Measurements from ENCODE around the gene FCRLB.
A peak's percentile ranks its signal among the peaks of the same experiment; 100 is the strongest.
"Not testable (repeated sequence)": the region's sequence is repeated elsewhere in the genome, so short reads cannot be mapped to it uniquely, and the experiment has no call there.

The FCRLB gene

GRCh38 chr1:161740921-161741320 lies 19.6 kb downstream of the FCRLB start:
- no peak for DNase-seq (ENCODE audit: low spot score)

DNA sequence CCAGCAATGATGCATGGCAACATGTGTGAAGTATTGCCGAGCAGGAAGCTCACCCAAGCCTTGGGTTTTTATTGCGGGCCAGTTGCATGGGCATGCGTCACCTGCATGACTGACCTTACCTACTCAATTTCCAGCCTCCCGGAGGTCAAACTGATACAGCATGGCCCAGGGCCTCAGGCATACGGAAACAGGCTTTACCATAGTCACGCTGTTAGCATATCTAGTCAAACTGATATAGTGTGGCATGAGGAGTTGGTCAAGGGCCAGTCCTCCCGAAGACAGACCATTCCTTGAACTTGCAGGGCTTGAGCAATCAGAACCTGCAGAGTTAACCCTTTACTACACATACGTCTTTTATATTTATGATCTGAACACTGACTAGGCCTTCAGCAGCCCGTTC lies 21.9 kb downstream of the FCRLB start:
- no peak for DNase-seq (ENCODE audit: low spot score)

DNA sequence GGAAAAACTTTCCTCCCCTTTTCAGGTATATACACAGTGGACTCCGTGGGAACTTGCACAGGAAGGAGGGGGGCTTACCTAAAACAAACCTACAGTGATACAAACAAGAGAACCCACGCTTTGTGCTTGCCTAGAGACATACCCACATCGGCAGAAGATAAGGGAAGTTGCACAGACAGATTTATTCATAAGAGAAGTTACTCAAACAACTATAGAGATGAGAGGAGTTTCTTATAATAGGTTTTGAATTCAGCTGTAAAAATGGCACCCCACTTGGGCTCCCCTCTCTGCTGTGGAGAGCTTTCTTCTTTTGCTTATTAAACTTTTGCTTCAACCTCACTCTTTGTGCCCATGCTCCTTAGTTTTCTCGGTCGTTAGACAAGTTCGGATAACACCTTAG lies 26.5 kb downstream of the FCRLB start:
- DNase-seq (ENCODE audit: low spot score) = no peak

DNA sequence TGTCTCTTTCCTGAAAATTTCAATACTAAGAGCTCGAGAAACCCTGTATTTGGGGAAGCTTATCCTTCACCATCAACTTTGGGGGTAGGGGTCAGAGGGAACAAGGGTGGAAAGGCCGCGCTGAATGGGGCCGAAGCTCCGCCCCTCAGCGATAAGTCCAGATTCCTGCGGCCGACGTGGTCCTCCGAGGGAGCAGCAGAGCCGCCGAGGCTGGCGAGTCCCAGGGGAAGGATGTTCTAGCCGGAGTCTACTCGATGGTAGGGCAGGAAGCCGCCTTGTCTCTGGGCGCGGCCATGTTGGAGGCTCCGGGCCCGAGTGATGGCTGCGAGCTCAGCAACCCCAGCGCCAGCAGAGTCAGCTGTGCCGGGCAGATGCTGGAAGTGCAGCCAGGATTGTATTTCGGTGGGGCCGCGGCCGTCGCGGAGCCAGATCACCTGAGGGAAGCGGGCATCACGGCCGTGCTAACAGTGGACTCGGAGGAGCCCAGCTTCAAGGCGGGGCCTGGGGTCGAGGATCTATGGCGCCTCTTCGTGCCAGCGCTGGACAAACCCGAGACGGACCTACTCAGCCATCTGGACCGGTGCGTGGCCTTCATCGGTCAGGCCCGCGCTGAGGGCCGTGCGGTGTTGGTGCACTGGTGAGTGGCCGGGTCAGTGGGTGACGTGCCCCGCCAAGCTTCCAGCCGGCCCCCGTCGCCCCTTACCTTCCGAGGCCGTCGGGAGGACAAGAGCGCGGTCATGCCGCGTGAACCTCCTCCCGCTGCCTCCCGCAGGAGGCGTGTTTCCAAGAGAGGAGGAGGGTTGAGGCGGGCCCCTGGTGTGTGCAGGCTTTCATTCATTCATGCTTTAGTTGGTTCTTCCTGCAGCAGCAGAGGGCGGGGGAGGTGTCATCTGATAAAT lies 28.4 kb downstream of the FCRLB start, which contains the start of gene DUSP12:
TSS of gene DUSP12 (plus strand) at position 278 of the 899 bp plus-strand sequence. CDS start at position 294, 16 bp downstream.
- DNase-seq (ENCODE audit: low spot score) = peak; percentile 90

DNA sequence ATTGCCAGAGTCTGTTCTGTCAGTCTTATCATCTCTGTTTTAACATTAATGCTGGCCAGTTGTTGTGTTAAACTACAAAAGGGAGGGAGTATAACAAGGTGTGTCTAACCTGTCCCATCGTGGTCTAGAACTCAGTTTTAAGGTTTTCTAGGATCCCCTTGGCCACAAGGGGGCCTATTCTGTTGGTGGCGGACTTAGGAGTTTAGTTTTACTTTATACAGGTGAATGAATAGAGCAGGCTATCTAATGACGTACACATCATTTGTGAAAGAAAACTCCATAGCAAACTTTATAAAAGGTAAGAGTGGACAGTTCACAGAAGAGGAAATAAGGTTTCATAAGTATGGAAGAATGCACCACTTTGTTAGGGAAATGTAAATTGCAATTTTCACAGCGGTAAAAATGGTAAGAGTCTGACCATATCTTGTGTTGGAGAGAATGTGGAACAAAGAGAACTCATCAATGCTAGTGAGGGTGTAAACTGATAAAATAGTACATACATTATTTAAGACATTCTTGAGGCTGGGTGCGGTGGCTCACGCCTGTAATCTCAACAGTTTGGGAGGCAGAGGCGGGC lies 42.3 kb downstream of the FCRLB start:
- DNase-seq (ENCODE audit: low spot score) = peak; percentile 52

GRCh38 chr1:161766102-161766981 lies 45.0 kb downstream of the FCRLB start, which contains the start of gene ATF6:
TSS of gene ATF6 (plus strand) at chr1:161766320. CDS start at chr1:161766361, 41 bp downstream.
- DNase-seq (ENCODE audit: low spot score) = peak; percentile 72

DNA sequence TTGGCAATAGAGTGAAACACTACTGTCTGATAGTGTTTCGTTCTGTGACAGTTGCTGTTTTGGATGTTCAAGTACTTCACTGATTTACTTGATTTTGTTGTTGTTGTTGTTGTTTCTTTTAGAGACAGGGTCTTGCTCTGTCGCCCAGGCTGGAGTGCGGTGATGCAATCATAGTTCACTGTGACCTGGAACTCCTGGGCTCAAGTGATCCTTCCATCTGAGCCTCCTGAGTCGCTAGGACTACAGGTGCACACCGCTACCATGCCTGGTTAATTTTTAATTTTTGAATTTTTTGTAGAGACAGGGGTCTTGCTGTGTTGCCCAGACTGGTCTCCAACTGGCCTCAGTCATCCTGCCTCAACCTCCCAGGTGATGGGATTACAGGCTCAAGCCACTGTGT lies 47.1 kb downstream of the FCRLB start:
- no peak for DNase-seq (ENCODE audit: low spot score)

- no peak for DNase-seq (ENCODE audit: low spot score)
Observed at GRCh38 chr1:161768986-161769672, 47.8 kb downstream of the FCRLB start.

- DNase-seq (ENCODE audit: low spot score) = not testable (repeated sequence)
Observed at GRCh38 chr1:161769673-161770045, 48.3 kb downstream of the FCRLB start.

GRCh38 chr1:161770250-161770649 lies 48.9 kb downstream of the FCRLB start:
- no peak for DNase-seq (ENCODE audit: low spot score)

- DNase-seq (ENCODE audit: low spot score) = peak; percentile 13
Observed at GRCh38 chr1:161771161-161771560, 49.8 kb downstream of the FCRLB start.

GRCh38 chr1:161771973-161772372 lies 50.6 kb downstream of the FCRLB start:
- DNase-seq (ENCODE audit: low spot score) = no peak

DNA sequence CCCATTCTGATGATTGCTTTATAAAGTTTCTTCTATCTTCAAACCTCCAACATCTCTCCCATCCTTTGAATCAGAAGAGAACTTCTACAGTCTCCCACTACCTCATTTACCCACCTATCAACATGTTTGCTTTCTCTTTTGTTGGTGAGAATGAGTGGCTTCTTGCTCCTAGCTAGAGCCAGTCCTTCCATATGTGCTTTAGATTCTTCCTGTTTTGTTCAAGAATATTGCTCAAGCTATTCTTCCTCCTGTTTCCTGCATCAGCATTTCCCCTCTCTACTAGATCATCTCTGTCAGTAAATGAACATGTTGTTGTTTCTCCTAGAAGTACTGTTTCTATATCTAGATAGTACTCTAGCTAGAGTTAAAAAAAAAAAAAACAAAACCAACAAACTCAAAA lies 51.1 kb downstream of the FCRLB start:
- DNase-seq (ENCODE audit: low spot score) = peak; percentile 3

DNA sequence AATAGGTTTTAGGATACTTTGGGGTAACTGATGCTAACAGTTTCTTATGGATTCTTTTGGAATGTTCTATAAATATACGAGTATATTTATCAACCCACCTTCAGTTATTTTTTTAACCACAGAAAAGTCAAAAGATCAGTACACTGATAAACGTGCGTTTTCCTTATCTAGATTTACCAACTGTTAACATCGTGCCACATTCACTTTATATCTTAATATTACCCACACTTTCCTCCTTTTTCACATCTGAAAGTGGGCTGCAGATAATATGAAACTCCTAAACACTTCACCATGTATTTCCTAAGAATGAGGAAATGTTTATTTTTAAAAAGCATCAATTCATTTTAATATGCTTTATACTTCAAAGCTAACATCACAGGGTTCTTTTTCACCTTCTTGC lies 52.4 kb downstream of the FCRLB start:
- DNase-seq (ENCODE audit: low spot score) = no peak

GRCh38 chr1:161777261-161777660 lies 55.9 kb downstream of the FCRLB start:
- DNase-seq (ENCODE audit: low spot score) = no peak

All from CD4-positive, alpha-beta T cell treated with Interleukin-6 at 100 ng/mL for 8 hours (primary cell).